WTC11 (cell line): ENCODE results near the gene GAB1. TPM values are rescaled to one million over a fixed set of nuclear protein-coding genes. Genes with fewer than 3 reads are reported as not detected.
A peak's percentile ranks its signal among the peaks of the same experiment; 100 is the strongest.

Source experiments
- ATAC-seq: fragments of 200-7000 bp; cut with Tn5 transposase; 2 replicates; pipeline ENCODE4 v1.10.0; 2021; ENCODE audit warnings: mild to moderate bottlenecking, moderate library complexity
- CTCF ChIA-PET: fragments of 300-600 bp; sonication (Branson Sonifier 250); formaldehyde crosslinking; loops from one replicate; lab custom pipeline; 2021; ENCODE audit warnings: antibody characterized with exemption; lab: Charles Lee
- POLR2A ChIA-PET: fragments of 350-600 bp; sonication (Branson Sonifier 250); formaldehyde crosslinking; loops from one replicate; lab custom pipeline; 2021; ENCODE audit warnings: antibody characterized with exemption; lab: Charles Lee
- DNase-seq: peaks from one replicate; pipeline ENCODE4 v3.0.0; 2021; ENCODE audit warnings: low spot score
- H3K27ac Mint-ChIP-seq: 2 replicates; pipeline ENCODE4 v1.8.0; 2021; ENCODE audit warnings: mixed read lengths
- H3K27me3 Mint-ChIP-seq: 2 replicates; pipeline ENCODE4 v1.8.0; 2021; ENCODE audit warnings: low read depth, mild to moderate bottlenecking, moderate library complexity, mixed read lengths
- H3K36me3 Mint-ChIP-seq: 2 replicates; pipeline ENCODE4 v1.8.0; 2021; ENCODE audit warnings: mixed read lengths
- H3K4me1 Mint-ChIP-seq: 2 replicates; pipeline ENCODE4 v1.8.0; 2022; ENCODE audit warnings: mixed read lengths
- H3K4me3 Mint-ChIP-seq: 2 replicates; pipeline ENCODE4 v1.8.0; 2021; ENCODE audit warnings: mild to moderate bottlenecking, moderate library complexity, mixed read lengths
- H3K9me3 Mint-ChIP-seq: 2 replicates; pipeline ENCODE4 v1.8.0; 2021; ENCODE audit warnings: mixed read lengths
- CREB1 ChIP-seq: sonication (generic); formaldehyde crosslinking; IDR thresholded peaks from 2 replicates; pipeline ENCODE4 v1.8.0; 2023; ENCODE audit warnings: mild to moderate bottlenecking, missing genetic modification reagents
- EMX1 ChIP-seq: fragments of 250-450 bp; sonication (Bioruptor Pico); IDR thresholded peaks from 2 replicates; pipeline ENCODE4 v1.8.0; 2021; ENCODE audit warnings: mild to moderate bottlenecking
- FOXJ3 ChIP-seq: sonication (generic); formaldehyde crosslinking; IDR thresholded peaks from 2 replicates; pipeline ENCODE4 v1.9.0; 2021; ENCODE audit warnings: missing genetic modification reagents, mild to moderate bottlenecking, borderline replicate concordance
- KAT7 ChIP-seq: sonication (generic); formaldehyde crosslinking; IDR thresholded peaks from 2 replicates; pipeline ENCODE4 v1.8.1; 2023; ENCODE audit warnings: missing genetic modification reagents, mild to moderate bottlenecking, borderline replicate concordance
- MAX ChIP-seq: sonication (generic); formaldehyde crosslinking; IDR thresholded peaks from 2 replicates; pipeline ENCODE4 v1.8.0; 2022; ENCODE audit warnings: mild to moderate bottlenecking, missing genetic modification reagents
- MXD4 ChIP-seq: fragments of 250-450 bp; sonication (Bioruptor Pico); IDR thresholded peaks from 2 replicates; pipeline ENCODE4 v1.8.0; 2021; ENCODE audit warnings: mild to moderate bottlenecking, moderate library complexity, borderline replicate concordance
- NFATC4 ChIP-seq: fragments of 250-450 bp; sonication (Bioruptor Pico); IDR thresholded peaks from 2 replicates; pipeline ENCODE4 v1.9.0; 2021; ENCODE audit warnings: mild to moderate bottlenecking
- NR1H2 ChIP-seq: sonication (generic); formaldehyde crosslinking; IDR thresholded peaks from 2 replicates; pipeline ENCODE4 v1.9.0; 2021; ENCODE audit warnings: mild to moderate bottlenecking, moderate library complexity, missing genetic modification reagents
- RORB ChIP-seq: fragments of 250-450 bp; sonication (Bioruptor Pico); IDR thresholded peaks from 2 replicates; pipeline ENCODE4 v1.9.0; 2021; ENCODE audit warnings: mild to moderate bottlenecking
- TCF7 ChIP-seq: sonication (generic); formaldehyde crosslinking; IDR thresholded peaks from 2 replicates; pipeline ENCODE4 v1.8.0; 2022; ENCODE audit warnings: mild to moderate bottlenecking, low read depth, missing genetic modification reagents, moderate library complexity
- TEAD1 ChIP-seq: sonication (generic); formaldehyde crosslinking; IDR thresholded peaks from 2 replicates; pipeline ENCODE4 v1.8.0; 2022; ENCODE audit warnings: mild to moderate bottlenecking, missing genetic modification reagents
- USF1 ChIP-seq: sonication (generic); formaldehyde crosslinking; IDR thresholded peaks from 2 replicates; pipeline ENCODE4 v1.8.0; 2022; ENCODE audit warnings: mild to moderate bottlenecking, missing genetic modification reagents
- ZNF232 ChIP-seq: sonication (generic); formaldehyde crosslinking; IDR thresholded peaks from 2 replicates; pipeline ENCODE4 v1.8.0; 2022; ENCODE audit warnings: mild to moderate bottlenecking, missing genetic modification reagents
- ZNF396 ChIP-seq: fragments of 250-450 bp; sonication (Bioruptor Pico); IDR thresholded peaks from 2 replicates; pipeline ENCODE4 v1.8.0; 2021; ENCODE audit warnings: mild to moderate bottlenecking, moderate library complexity, borderline replicate concordance
- ZNF512 ChIP-seq: sonication (generic); formaldehyde crosslinking; IDR thresholded peaks from 2 replicates; pipeline ENCODE4 v1.8.1; 2022; ENCODE audit warnings: missing genetic modification reagents, borderline replicate concordance
- total RNA-seq: library from RNA; stranded (reverse); gene quantifications from 3 replicates; pipeline ENCODE4 v1.2.3, GENCODE V29; 2021
- TF ChIP-seq, protein P1 (sequence below): sonication (generic); formaldehyde crosslinking; conservative IDR thresholded peaks from 2 replicates; pipeline ENCODE4 v1.8.1; 2022; ENCODE audit warnings: mild to moderate bottlenecking, missing genetic modification reagents
- TF ChIP-seq, protein P2 (sequence below): sonication (generic); formaldehyde crosslinking; conservative IDR thresholded peaks from 2 replicates; pipeline ENCODE4 v1.8.1; 2023; ENCODE audit warnings: mild to moderate bottlenecking, low read depth, missing genetic modification reagents, moderate library complexity
- TF ChIP-seq, protein P3 (sequence below): sonication (generic); formaldehyde crosslinking; IDR thresholded peaks from 2 replicates; pipeline ENCODE4 v1.8.0; 2022; ENCODE audit warnings: missing genetic modification reagents
- TF ChIP-seq, protein P4 (sequence below): sonication (generic); formaldehyde crosslinking; IDR thresholded peaks from 2 replicates; pipeline ENCODE4 v1.8.1; 2023; ENCODE audit warnings: mild to moderate bottlenecking, moderate library complexity, missing genetic modification reagents
- TF ChIP-seq, protein P5 (sequence below): sonication (generic); formaldehyde crosslinking; IDR thresholded peaks from 2 replicates; pipeline ENCODE4 v1.8.1; 2023; ENCODE audit warnings: mild to moderate bottlenecking, missing genetic modification reagents, moderate library complexity

Gene GAB1
- total RNA-seq, 1 experiment from 2014 or later, result 17.4 TPM

GRCh38 chr4:143287572-143287923 lies 49.1 kb upstream of the GAB1 start:
- TF ChIP-seq KAT7 (CRISPR knock-in tag) (no peak), NFATC4 (CRISPR knock-in tag) (no peak), ZNF512 (CRISPR knock-in tag) (no peak)
- TF ChIP-seq, protein P1, sequence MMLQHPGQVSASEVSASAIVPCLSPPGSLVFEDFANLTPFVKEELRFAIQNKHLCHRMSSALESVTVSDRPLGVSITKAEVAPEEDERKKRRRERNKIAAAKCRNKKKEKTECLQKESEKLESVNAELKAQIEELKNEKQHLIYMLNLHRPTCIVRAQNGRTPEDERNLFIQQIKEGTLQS (CRISPR knock-in tag), result no peak
- Mint-ChIP-seq H3K4me1 (peaks cover 22% of the 10 kb centered on the region), H3K27me3 (no peaks in the 10 kb centered on the region), H3K27ac (no peak overlapping the region), H3K4me3 (no peak overlapping the region), H3K36me3 (no peaks in the 10 kb centered on the region), H3K9me3 (no peaks in the 10 kb centered on the region)
- DNase-seq (no peak), ATAC-seq (peak; percentile 87)
- ChIA-PET POLR2A (no interaction called here), CTCF (no interaction called here)

- ChIA-PET CTCF (no interaction called here), POLR2A (no interaction called here)
- DNase-seq, result no peak
- Mint-ChIP-seq H3K27ac (no peak overlapping the region), H3K4me3 (no peak overlapping the region), H3K9me3 (no peaks in the 10 kb centered on the region), H3K27me3 (no peaks in the 10 kb centered on the region), H3K36me3 (no peaks in the 10 kb centered on the region), H3K4me1 (peaks cover 22% of the 10 kb centered on the region)
- TF ChIP-seq, protein P2, sequence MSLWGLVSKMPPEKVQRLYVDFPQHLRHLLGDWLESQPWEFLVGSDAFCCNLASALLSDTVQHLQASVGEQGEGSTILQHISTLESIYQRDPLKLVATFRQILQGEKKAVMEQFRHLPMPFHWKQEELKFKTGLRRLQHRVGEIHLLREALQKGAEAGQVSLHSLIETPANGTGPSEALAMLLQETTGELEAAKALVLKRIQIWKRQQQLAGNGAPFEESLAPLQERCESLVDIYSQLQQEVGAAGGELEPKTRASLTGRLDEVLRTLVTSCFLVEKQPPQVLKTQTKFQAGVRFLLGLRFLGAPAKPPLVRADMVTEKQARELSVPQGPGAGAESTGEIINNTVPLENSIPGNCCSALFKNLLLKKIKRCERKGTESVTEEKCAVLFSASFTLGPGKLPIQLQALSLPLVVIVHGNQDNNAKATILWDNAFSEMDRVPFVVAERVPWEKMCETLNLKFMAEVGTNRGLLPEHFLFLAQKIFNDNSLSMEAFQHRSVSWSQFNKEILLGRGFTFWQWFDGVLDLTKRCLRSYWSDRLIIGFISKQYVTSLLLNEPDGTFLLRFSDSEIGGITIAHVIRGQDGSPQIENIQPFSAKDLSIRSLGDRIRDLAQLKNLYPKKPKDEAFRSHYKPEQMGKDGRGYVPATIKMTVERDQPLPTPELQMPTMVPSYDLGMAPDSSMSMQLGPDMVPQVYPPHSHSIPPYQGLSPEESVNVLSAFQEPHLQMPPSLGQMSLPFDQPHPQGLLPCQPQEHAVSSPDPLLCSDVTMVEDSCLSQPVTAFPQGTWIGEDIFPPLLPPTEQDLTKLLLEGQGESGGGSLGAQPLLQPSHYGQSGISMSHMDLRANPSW (CRISPR knock-in tag), result no peak
- TF ChIP-seq CREB1 (no peak), NR1H2 (no peak), MAX (no peak), USF1 (CRISPR knock-in tag) (no peak), EMX1 (CRISPR knock-in tag) (no peak), FOXJ3 (CRISPR knock-in tag) (no peak)
- TF ChIP-seq, protein P3, sequence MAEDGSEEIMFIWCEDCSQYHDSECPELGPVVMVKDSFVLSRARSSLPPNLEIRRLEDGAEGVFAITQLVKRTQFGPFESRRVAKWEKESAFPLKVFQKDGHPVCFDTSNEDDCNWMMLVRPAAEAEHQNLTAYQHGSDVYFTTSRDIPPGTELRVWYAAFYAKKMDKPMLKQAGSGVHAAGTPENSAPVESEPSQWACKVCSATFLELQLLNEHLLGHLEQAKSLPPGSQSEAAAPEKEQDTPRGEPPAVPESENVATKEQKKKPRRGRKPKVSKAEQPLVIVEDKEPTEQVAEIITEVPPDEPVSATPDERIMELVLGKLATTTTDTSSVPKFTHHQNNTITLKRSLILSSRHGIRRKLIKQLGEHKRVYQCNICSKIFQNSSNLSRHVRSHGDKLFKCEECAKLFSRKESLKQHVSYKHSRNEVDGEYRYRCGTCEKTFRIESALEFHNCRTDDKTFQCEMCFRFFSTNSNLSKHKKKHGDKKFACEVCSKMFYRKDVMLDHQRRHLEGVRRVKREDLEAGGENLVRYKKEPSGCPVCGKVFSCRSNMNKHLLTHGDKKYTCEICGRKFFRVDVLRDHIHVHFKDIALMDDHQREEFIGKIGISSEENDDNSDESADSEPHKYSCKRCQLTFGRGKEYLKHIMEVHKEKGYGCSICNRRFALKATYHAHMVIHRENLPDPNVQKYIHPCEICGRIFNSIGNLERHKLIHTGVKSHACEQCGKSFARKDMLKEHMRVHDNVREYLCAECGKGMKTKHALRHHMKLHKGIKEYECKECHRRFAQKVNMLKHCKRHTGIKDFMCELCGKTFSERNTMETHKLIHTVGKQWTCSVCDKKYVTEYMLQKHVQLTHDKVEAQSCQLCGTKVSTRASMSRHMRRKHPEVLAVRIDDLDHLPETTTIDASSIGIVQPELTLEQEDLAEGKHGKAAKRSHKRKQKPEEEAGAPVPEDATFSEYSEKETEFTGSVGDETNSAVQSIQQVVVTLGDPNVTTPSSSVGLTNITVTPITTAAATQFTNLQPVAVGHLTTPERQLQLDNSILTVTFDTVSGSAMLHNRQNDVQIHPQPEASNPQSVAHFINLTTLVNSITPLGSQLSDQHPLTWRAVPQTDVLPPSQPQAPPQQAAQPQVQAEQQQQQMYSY, result no peak
- ATAC-seq, result no peak
These were observed 48.5 kb upstream of the GAB1 start for GRCh38 chr4:143288171-143288570.

GRCh38 chr4:143289370-143289769 lies 47.3 kb upstream of the GAB1 start:
- H3K4me1 Mint-ChIP-seq, result peaks cover 22% of the 10 kb centered on the region
- no peak overlapping the region for H3K27ac Mint-ChIP-seq
- no peak for DNase-seq
- H3K36me3 Mint-ChIP-seq, result no peaks in the 10 kb centered on the region
- ChIA-PET CTCF (no interaction called here), POLR2A (no interaction called here)
- H3K27me3 Mint-ChIP-seq, result no peaks in the 10 kb centered on the region
- no peak overlapping the region for H3K4me3 Mint-ChIP-seq
- no peaks in the 10 kb centered on the region for H3K9me3 Mint-ChIP-seq
- ATAC-seq, result no peak
- TF ChIP-seq TCF7 (CRISPR knock-in tag) (no peak), MXD4 (CRISPR knock-in tag) (no peak), ZNF232 (CRISPR knock-in tag) (no peak), TEAD1 (no peak), ZNF396 (no peak), RORB (CRISPR knock-in tag) (no peak)
- TF ChIP-seq, protein P4, sequence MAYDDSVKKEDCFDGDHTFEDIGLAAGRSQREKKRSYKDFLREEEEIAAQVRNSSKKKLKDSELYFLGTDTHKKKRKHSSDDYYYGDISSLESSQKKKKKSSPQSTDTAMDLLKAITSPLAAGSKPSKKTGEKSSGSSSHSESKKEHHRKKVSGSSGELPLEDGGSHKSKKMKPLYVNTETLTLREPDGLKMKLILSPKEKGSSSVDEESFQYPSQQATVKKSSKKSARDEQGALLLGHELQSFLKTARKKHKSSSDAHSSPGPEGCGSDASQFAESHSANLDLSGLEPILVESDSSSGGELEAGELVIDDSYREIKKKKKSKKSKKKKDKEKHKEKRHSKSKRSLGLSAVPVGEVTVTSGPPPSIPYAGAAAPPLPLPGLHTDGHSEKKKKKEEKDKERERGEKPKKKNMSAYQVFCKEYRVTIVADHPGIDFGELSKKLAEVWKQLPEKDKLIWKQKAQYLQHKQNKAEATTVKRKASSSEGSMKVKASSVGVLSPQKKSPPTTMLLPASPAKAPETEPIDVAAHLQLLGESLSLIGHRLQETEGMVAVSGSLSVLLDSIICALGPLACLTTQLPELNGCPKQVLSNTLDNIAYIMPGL, result no peak
- TF ChIP-seq, protein P5, sequence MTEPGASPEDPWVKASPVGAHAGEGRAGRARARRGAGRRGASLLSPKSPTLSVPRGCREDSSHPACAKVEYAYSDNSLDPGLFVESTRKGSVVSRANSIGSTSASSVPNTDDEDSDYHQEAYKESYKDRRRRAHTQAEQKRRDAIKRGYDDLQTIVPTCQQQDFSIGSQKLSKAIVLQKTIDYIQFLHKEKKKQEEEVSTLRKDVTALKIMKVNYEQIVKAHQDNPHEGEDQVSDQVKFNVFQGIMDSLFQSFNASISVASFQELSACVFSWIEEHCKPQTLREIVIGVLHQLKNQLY (CRISPR knock-in tag), result no peak
